ENCODE results near the gene ITGA7. TPM values are rescaled to one million over a fixed set of nuclear protein-coding genes. Genes with fewer than 3 reads are reported as not detected.

ITGA7 gene
- total RNA-seq, 4 donors from 2014 or later = 9.5 to 20.6 (median 15.8) TPM

DNA sequence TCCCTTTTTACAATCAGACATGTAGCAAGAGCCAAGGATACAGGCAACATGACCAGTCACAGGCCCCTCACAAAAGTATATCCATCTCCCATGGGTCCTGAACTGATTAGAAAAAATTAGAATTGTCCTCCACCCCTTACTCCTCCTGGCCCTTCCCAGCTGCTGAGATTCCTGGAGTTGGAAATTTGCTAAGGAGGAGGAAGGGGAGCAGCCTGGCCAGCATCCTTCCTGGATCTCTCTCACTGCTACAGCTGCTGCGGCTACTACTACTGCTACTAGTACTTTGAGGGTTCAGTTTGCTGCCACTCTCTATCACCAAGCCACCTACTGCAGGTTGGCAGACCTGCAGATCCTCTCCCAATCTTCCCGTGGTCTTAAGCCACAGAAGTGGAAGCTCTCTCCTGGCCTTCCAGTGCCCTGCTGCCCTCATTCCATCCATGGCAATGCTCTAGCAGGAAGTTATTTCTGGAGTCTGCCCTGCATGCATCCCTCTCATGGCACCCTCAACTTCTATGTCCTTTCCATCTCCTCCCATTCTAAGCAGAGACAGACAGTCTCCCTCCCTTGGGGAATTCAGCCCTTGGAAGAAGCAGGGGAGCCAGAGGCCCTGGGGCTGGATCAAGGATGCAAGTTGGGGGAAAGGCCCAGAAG is 1.0 kb downstream of the ITGA7 start:
- Histone ChIP-seq H3K27ac (peak overlapping the region; percentile 50), H3K4me3 (peak overlapping the region; percentile 63), H3K4me1 (peaks cover 22% of the 10 kb centered on the region), H3K27me3 (peaks cover 12% of the 10 kb centered on the region), H3K9me3 (no peaks in the 10 kb centered on the region), H3K36me3 (no peaks in the 10 kb centered on the region)
- WGBS = 83% methylated on average over 2 of the region's 2 CpGs
- DNase-seq (ENCODE audit: low spot score in 2 of 2) = no peak
- TF ChIP-seq, protein P1, sequence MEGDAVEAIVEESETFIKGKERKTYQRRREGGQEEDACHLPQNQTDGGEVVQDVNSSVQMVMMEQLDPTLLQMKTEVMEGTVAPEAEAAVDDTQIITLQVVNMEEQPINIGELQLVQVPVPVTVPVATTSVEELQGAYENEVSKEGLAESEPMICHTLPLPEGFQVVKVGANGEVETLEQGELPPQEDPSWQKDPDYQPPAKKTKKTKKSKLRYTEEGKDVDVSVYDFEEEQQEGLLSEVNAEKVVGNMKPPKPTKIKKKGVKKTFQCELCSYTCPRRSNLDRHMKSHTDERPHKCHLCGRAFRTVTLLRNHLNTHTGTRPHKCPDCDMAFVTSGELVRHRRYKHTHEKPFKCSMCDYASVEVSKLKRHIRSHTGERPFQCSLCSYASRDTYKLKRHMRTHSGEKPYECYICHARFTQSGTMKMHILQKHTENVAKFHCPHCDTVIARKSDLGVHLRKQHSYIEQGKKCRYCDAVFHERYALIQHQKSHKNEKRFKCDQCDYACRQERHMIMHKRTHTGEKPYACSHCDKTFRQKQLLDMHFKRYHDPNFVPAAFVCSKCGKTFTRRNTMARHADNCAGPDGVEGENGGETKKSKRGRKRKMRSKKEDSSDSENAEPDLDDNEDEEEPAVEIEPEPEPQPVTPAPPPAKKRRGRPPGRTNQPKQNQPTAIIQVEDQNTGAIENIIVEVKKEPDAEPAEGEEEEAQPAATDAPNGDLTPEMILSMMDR (IDR thresholded peaks at IDR 0.05) = no peak
- TF ChIP-seq POLR2A (IDR thresholded peaks at IDR 0.05) = no peak
- no peak for TF ChIP-seq POLR2AphosphoS5 (IDR thresholded peaks at IDR 0.05)
- no peak for TF ChIP-seq EP300 (IDR thresholded peaks at IDR 0.05)

DNA sequence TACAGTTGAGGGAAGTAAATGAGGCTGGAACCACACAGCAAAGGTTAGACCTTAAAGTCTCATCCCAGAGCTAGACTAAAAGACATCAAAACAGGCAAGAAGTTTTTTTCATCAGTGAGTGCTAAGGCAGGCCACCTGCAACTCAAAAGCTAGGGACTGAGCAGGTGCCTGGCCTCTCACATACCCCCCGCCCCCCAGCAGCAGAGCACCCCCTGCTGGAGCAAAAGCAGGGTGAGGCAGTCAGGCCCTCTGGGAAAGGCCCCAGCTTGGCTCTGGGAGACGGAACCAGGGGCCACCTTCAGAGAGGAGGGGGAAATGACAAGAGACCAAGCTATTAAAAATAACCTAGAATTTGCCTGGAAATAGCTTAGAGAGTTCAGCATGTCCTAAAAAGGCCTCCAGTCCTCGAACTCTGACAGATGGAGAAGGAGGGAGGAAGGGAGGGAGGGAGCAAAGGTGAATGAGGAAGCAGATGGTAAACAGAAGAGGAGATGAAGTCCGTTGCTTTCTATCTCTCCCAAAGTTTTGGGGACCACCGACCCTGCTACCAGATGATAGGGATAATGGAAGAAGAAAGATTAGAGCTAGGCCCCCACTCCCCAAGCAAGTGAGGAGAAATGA is 1.8 kb downstream of the ITGA7 start:
- no peak for DNase-seq (ENCODE audit: low spot score in 2 of 2)
- peak overlapping the region; percentile 63 for H3K4me3 ChIP-seq
- H3K36me3 ChIP-seq = no peaks in the 10 kb centered on the region
- 62% methylated on average over 5 of the region's 5 CpGs for WGBS
- TF ChIP-seq, protein P1 (IDR thresholded peaks at IDR 0.05) = peak in 1 of 2 donors; percentile 18
- TF ChIP-seq EP300 (IDR thresholded peaks at IDR 0.05) = no peak
- H3K27ac ChIP-seq = no peak overlapping the region
- no peaks in the 10 kb centered on the region for H3K9me3 ChIP-seq
- peaks cover 12% of the 10 kb centered on the region for H3K27me3 ChIP-seq
- H3K4me1 ChIP-seq = peaks cover 22% of the 10 kb centered on the region

DNA sequence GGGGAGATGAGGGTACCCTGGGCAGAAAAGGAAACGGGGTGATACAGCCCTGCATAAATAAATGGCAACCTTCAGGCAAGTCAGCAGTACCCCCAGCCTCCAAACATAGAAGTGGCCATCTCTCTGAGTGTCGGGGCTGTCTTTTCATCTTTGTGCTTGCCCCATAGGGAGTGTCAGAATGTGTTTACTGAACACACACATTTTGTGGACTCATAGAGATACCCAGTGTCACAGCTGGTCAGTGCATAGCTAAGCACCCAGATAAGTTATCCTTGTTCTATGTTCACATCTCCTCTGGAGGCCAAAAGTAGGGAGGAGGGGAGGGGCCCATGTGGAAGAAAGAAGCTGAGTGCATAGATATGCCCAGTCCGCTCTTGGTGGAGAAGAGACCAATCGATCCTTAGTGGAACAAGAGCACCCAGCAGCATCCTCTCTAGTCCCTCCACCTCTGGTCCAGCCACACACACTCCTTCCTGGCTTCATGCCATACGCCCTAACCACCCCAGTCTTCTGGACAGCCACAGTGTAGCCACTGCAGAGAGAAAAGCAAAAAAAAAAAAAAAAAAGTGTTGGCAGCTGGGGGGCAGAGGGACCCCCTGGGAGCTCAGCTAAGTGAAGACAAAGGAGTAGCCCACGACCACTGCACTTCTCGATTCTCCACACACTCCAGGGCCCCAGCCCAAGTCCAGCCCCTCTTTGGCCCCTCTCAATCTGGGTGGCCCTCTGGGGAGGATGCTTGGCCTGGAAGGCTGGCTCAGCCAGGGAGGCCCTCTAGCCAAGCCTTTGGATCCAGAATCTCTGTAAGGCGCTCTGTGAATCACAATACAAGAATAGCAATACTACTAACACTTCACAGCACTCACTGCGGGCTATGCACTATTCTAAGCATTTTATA is 2.6 kb downstream of the ITGA7 start:
- H3K27ac ChIP-seq = peak overlapping the region; percentile 27
- DNase-seq (ENCODE audit: low spot score in 2 of 2) = no peak

DNA sequence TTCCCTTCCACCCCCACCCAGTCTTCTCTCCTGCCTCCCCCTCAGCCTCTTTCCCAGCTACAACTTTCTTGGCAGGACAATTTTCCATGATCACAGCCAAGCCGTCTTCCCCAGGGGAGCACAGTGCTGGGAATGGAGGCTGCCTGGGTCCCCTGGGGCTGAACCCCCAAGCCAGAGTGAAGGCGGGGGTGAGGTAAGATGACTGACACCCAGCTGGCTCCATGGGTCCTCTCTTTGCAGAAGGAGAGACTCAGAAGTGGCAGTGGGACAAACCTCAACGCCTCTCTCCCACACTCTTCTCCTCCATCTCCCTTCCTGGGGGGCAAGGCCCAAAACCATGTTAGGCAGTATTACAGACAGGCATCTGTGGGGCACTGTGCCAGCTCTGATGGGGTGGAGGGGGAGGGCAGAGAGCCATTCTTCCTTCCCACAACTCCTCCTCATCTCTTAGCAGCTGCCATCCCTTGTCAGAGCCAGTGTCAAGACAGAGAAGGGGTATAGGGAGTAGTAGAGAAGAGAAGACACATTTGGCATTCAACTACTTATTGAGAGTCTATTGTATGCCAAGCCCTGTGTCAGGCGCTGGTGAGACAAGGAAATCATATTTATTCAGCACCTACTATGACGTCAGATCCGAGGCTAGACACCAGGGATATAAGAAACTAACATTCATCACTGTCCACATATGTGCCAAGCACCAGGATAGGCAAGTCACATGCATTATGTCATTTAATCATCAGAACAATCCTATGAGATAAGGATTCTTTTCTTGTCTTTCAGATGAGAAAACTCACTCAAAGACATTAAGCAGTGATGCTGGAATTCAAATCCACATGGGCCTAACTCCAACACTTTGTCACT is 3.6 kb downstream of the ITGA7 start:
- peaks cover 12% of the 10 kb centered on the region for H3K27me3 ChIP-seq
- peak overlapping the region; percentile 30 for H3K27ac ChIP-seq
- TF ChIP-seq EP300 (IDR thresholded peaks at IDR 0.05) (no peak), POLR2A (IDR thresholded peaks at IDR 0.05) (no peak), POLR2AphosphoS5 (IDR thresholded peaks at IDR 0.05) (no peak)
- TF ChIP-seq, protein P1 (IDR thresholded peaks at IDR 0.05) = no peak
- 59% methylated on average over 6 of the region's 6 CpGs for WGBS
- H3K4me3 ChIP-seq = peak overlapping the region; percentile 63
- peaks cover 22% of the 10 kb centered on the region for H3K4me1 ChIP-seq
- no peaks in the 10 kb centered on the region for H3K9me3 ChIP-seq
- no peaks in the 10 kb centered on the region for H3K36me3 ChIP-seq
- no peak for DNase-seq (ENCODE audit: low spot score in 2 of 2)

More for the DNA sequence above, 2.6 kb downstream of the ITGA7 start:
- Histone ChIP-seq H3K36me3 (no peaks in the 10 kb centered on the region), H3K9me3 (no peaks in the 10 kb centered on the region), H3K4me3 (peak overlapping the region; percentile 63), H3K27me3 (peaks cover 12% of the 10 kb centered on the region), H3K4me1 (peaks cover 22% of the 10 kb centered on the region)
- TF ChIP-seq POLR2AphosphoS5 (IDR thresholded peaks at IDR 0.05) (no peak), POLR2A (IDR thresholded peaks at IDR 0.05) (no peak), EP300 (IDR thresholded peaks at IDR 0.05) (no peak)
- TF ChIP-seq, protein P1 (IDR thresholded peaks at IDR 0.05) = no peak
- 79% methylated on average over 9 of the region's 9 CpGs for WGBS
